ENCODE data around the gene ECM2. TPM values are rescaled to one million over a fixed set of nuclear protein-coding genes. Genes with fewer than 3 reads are reported as not detected.

The ECM2 gene
- polyA plus RNA-seq, 1 of the 3 experiments (the other 2 are of a cell fraction) = 0.20 TPM

DNA sequence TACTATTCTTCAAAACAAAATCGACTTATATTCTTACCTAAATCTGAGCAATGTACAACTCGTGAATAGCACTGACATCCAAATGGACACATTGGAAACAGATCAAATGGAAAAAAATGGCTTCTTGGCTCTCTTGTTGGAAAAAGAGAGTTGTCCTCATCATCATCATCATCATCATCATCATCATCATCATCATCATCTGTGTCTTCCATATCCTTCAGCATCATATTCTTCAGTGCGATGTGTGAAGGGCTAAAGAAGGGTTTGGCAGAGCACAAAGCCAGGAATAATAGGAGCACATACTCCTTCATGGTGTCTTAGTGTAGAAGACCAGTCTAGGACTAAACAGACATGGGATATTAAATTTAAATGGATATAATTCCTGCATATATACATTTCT, 61.2 kb downstream of the ECM2 start:
- no peak overlapping the region for H3K9ac ChIP-seq
- POLR2A ChIA-PET = no interaction called here
- no peaks in the 10 kb centered on the region for H3K9me2 ChIP-seq
- no peaks in the 10 kb centered on the region for H4K20me1 ChIP-seq (ENCODE audit: insufficient read depth)
- no peaks in the 10 kb centered on the region for H3K27me3 ChIP-seq (ENCODE audit: insufficient read depth)
- no peak overlapping the region for H3K4me3 ChIP-seq (ENCODE audit: low read depth in 2 of 2, low read length in 1 of 2)
- H3K9me3 ChIP-seq = no peaks in the 10 kb centered on the region
- H3K4me1 ChIP-seq (ENCODE audit: control insufficient read depth in 1 of 2, insufficient read depth in 2 of 2, low read depth in 1 of 2, low read length in 1 of 2) = peaks cover under 1 to 8% of the 10 kb centered on the region in 2 experiments; a peak in 3 of 4 replicates
- H3K79me2 ChIP-seq (ENCODE audit: insufficient read depth) = no peaks in the 10 kb centered on the region
- H3K4me2 ChIP-seq = no peak overlapping the region
- H3K27ac ChIP-seq (ENCODE audit: low read depth in 2 of 2, low read length in 1 of 2) = no peak overlapping the region
- H2AFZ ChIP-seq (ENCODE audit: low read depth) = no peak overlapping the region
- no peak for TF ChIP-seq RCOR1 (IDR thresholded peaks at IDR 0.05; ENCODE audit: low read length)
- TF ChIP-seq, protein P1, sequence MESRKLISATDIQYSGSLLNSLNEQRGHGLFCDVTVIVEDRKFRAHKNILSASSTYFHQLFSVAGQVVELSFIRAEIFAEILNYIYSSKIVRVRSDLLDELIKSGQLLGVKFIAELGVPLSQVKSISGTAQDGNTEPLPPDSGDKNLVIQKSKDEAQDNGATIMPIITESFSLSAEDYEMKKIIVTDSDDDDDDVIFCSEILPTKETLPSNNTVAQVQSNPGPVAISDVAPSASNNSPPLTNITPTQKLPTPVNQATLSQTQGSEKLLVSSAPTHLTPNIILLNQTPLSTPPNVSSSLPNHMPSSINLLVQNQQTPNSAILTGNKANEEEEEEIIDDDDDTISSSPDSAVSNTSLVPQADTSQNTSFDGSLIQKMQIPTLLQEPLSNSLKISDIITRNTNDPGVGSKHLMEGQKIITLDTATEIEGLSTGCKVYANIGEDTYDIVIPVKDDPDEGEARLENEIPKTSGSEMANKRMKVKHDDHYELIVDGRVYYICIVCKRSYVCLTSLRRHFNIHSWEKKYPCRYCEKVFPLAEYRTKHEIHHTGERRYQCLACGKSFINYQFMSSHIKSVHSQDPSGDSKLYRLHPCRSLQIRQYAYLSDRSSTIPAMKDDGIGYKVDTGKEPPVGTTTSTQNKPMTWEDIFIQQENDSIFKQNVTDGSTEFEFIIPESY (IDR thresholded peaks at IDR 0.05; ENCODE audit: borderline replicate concordance, low read depth) = no peak
- no peak for TF ChIP-seq TCF12 (IDR thresholded peaks at IDR 0.05)
- no peak for TF ChIP-seq SIN3A (IDR thresholded peaks at IDR 0.05; ENCODE audit: borderline replicate concordance, low read depth, low read length)
- no peak for TF ChIP-seq TEAD4 (IDR thresholded peaks at IDR 0.05; ENCODE audit: borderline replicate concordance, insufficient read depth)
- TF ChIP-seq, protein P2, sequence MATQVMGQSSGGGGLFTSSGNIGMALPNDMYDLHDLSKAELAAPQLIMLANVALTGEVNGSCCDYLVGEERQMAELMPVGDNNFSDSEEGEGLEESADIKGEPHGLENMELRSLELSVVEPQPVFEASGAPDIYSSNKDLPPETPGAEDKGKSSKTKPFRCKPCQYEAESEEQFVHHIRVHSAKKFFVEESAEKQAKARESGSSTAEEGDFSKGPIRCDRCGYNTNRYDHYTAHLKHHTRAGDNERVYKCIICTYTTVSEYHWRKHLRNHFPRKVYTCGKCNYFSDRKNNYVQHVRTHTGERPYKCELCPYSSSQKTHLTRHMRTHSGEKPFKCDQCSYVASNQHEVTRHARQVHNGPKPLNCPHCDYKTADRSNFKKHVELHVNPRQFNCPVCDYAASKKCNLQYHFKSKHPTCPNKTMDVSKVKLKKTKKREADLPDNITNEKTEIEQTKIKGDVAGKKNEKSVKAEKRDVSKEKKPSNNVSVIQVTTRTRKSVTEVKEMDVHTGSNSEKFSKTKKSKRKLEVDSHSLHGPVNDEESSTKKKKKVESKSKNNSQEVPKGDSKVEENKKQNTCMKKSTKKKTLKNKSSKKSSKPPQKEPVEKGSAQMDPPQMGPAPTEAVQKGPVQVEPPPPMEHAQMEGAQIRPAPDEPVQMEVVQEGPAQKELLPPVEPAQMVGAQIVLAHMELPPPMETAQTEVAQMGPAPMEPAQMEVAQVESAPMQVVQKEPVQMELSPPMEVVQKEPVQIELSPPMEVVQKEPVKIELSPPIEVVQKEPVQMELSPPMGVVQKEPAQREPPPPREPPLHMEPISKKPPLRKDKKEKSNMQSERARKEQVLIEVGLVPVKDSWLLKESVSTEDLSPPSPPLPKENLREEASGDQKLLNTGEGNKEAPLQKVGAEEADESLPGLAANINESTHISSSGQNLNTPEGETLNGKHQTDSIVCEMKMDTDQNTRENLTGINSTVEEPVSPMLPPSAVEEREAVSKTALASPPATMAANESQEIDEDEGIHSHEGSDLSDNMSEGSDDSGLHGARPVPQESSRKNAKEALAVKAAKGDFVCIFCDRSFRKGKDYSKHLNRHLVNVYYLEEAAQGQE (IDR thresholded peaks at IDR 0.05; ENCODE audit: low read depth, low read length) = no peak
- TF ChIP-seq MXI1 (IDR thresholded peaks at IDR 0.05; ENCODE audit: low read depth, low read length) = no peak
- TF ChIP-seq FOXJ3 (CRISPR knock-in tag; IDR thresholded peaks at IDR 0.05) = no peak
- TF ChIP-seq POLR2AphosphoS5 (IDR thresholded peaks at IDR 0.05; ENCODE audit: low read depth, low read length) = no peak
- no peak for TF ChIP-seq TAF1 (IDR thresholded peaks at IDR 0.05; ENCODE audit: borderline replicate concordance, low read depth, low read length)
- TF ChIP-seq, protein P3, sequence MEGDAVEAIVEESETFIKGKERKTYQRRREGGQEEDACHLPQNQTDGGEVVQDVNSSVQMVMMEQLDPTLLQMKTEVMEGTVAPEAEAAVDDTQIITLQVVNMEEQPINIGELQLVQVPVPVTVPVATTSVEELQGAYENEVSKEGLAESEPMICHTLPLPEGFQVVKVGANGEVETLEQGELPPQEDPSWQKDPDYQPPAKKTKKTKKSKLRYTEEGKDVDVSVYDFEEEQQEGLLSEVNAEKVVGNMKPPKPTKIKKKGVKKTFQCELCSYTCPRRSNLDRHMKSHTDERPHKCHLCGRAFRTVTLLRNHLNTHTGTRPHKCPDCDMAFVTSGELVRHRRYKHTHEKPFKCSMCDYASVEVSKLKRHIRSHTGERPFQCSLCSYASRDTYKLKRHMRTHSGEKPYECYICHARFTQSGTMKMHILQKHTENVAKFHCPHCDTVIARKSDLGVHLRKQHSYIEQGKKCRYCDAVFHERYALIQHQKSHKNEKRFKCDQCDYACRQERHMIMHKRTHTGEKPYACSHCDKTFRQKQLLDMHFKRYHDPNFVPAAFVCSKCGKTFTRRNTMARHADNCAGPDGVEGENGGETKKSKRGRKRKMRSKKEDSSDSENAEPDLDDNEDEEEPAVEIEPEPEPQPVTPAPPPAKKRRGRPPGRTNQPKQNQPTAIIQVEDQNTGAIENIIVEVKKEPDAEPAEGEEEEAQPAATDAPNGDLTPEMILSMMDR (IDR thresholded peaks at IDR 0.05) = no peak
- TF ChIP-seq FOSL2 (IDR thresholded peaks at IDR 0.05; ENCODE audit: borderline replicate concordance, low read depth) = no peak
- no peak for TF ChIP-seq YY1 (IDR thresholded peaks at IDR 0.05; ENCODE audit: low read depth)
- no peak for TF ChIP-seq CHD2 (IDR thresholded peaks at IDR 0.05; ENCODE audit: low read length, partially characterized antibody)
- no peak for TF ChIP-seq EP300 (IDR thresholded peaks at IDR 0.05; ENCODE audit: borderline replicate concordance in 1 of 2, low read depth in 1 of 2, low read length in 1 of 2)
- TF ChIP-seq JUND (IDR thresholded peaks at IDR 0.05) = no peak
- TF ChIP-seq NFIC (IDR thresholded peaks at IDR 0.05; ENCODE audit: borderline replicate concordance) = no peak
- no peak for TF ChIP-seq RAD21 (IDR thresholded peaks at IDR 0.05; ENCODE audit: low read length)
- 88% methylated on average over 3 of the region's 3 CpGs for WGBS (ENCODE audit: low lambda C conversion rate)
- H3K36me3 ChIP-seq (replicated peaks in 1 of 2; ENCODE audit: control insufficient read depth in 1 of 2, insufficient read depth in 2 of 2, low read length in 1 of 2) = no peaks in the 10 kb centered on the region
- CTCF ChIA-PET = no interaction called here
- no peak for DNase-seq
- H3F3A ChIP-seq (replicated peaks; ENCODE audit: insufficient read depth) = no peaks in the 10 kb centered on the region

Data from SK-N-SH (cell line).